Right lobe of liver (tissue), 4 donors: Measurements from ENCODE around the gene SLC10A7.

Experiments used
- CTCF ChIP-seq, 4 donors: fragments of 200-600 bp in 3 of 4; fragments of 450-650 bp in 1 of 4; IDR thresholded peaks; one replicate each; pipeline versions ENCODE4 v1.5.1 to v1.8.0; 2016 to 2022; ENCODE audit warnings: antibody characterized with exemption in 4 of 4, mild to moderate bottlenecking in 2 of 4
- POLR2A ChIP-seq: fragments of 450-650 bp; IDR thresholded peaks from one replicate; pipeline ENCODE4 v1.6.1; 2017; ENCODE audit warnings: antibody characterized with exemption, mild to moderate bottlenecking
- donor health status: DM: no; HTN: no; CAD: no.
- donor health status: DM: no; HTN: no; CAD: no.
- donor health status: DM: no; HTN: yes; CAD: no.

GRCh38 chr4:146347822-146348221 lies 173.9 kb downstream of the SLC10A7 start:
- TF ChIP-seq CTCF (IDR thresholded peaks at IDR 0.05) (no peak), POLR2A (no peak)
